Measurements from ENCODE around the gene PASK.

The PASK gene

DNA sequence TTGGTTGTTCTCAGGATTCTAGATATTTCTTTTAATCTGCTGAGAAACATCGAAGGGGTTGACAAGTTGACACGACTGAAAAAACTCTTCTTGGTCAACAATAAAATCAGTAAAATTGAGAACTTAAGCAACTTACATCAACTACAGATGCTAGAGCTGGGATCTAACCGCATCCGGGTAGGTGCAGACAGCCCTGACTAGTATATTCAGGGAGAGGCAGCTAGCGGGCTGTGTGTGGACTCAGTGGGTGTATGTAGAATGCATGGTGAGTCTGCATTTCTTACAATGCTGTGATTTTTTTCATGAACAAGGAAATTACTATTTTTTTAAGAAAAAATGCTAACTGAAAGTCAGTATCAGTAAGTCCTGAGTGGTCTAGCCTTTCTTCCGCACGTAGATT lies 11.0 kb upstream of the PASK start:
- Histone ChIP-seq H4K91ac (ENCODE audit: low read depth, low read length, poor library complexity) (no peak overlapping the region), H2BK120ac (ENCODE audit: low read depth, low read length) (no peak overlapping the region), H2BK15ac (ENCODE audit: low read length) (no peak overlapping the region), H3K27ac (replicated peaks; ENCODE audit: low read length) (no peak overlapping the region), H2BK12ac (ENCODE audit: low read length) (no peak overlapping the region), H3K4me2 (ENCODE audit: insufficient read depth, low read length, poor library complexity, severe bottlenecking) (no peak overlapping the region), H3K4me1 (ENCODE audit: control insufficient read depth in 2 of 2, insufficient read depth in 1 of 2, low read depth in 1 of 2, low read length in 2 of 2) (no peaks in the 10 kb centered on the region), H2BK5ac (ENCODE audit: low read length) (no peak overlapping the region), H3K23ac (ENCODE audit: low read depth, low read length, poor library complexity) (no peak overlapping the region), H3K9ac (ENCODE audit: low read depth, low read length, poor library complexity) (no peak overlapping the region), H3K79me1 (ENCODE audit: low read depth, low read length) (no peaks in the 10 kb centered on the region), H3K4ac (ENCODE audit: low read length) (no peak overlapping the region), H4K8ac (ENCODE audit: low read depth, low read length) (no peak overlapping the region), H3K27me3 (ENCODE audit: control insufficient read depth in 3 of 3, insufficient read depth in 3 of 3, low read depth in 1 of 3, low read length in 3 of 3) (no peaks in the 10 kb centered on the region), H3K18ac (ENCODE audit: low read length) (no peak overlapping the region), H2AK5ac (ENCODE audit: low read depth, low read length) (no peak overlapping the region), H3K9me3 (replicated peaks in 1 of 2; ENCODE audit: control insufficient read depth in 2 of 2, insufficient read depth in 1 of 2, low read depth in 1 of 2, low read length in 2 of 2) (no peaks in the 10 kb centered on the region), H3K4me3 (ENCODE audit: low read length in 2 of 2) (no peak overlapping the region), H3K14ac (ENCODE audit: low read length) (no peak overlapping the region), H3K36me3 (replicated peaks in 1 of 2; ENCODE audit: control insufficient read depth in 2 of 2, insufficient read depth in 2 of 2, low read length in 2 of 2) (peaks cover 38 to 83% of the 10 kb centered on the region in 2 donors), H2AFZ (ENCODE audit: low read length) (no peak overlapping the region)
- WGBS, 2 donors (ENCODE audit: extremely low coverage in 2 of 2, insufficient read length in 2 of 2, insufficient replicate concordance in 1 of 2): no CpG with 5 or more reads among the region's 7 CpGs
- no peak for DNase-seq (ENCODE audit: low spot score)

DNA sequence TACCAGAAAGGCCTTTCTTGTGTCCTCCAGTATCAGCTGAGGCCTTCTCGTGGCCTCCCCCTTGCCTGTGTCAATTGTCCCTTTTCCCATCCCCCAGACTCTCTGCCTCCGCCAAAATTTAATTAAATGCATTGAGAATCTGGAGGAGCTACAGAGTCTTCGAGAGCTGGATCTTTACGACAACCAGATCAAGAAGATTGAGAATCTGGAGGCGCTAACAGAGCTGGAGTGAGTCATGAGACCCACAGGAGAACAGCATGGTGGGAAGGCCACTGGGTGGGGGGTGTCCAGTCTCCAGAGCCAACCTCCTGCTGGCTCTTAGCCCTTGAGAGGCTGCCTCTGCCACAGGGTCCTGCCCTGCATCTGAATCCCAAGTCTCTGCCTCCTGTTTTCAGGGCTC lies 9.8 kb upstream of the PASK start:
- no peaks in the 10 kb centered on the region for H3K27me3 ChIP-seq (ENCODE audit: control insufficient read depth in 3 of 3, insufficient read depth in 3 of 3, low read depth in 1 of 3, low read length in 3 of 3)
- H3K4me2 ChIP-seq (ENCODE audit: insufficient read depth, low read length, poor library complexity, severe bottlenecking): no peak overlapping the region
- no peak overlapping the region for H3K4me3 ChIP-seq (ENCODE audit: low read length in 2 of 2)
- no peaks in the 10 kb centered on the region for H3K79me1 ChIP-seq (ENCODE audit: low read depth, low read length)
- WGBS, 2 donors (ENCODE audit: extremely low coverage in 2 of 2, insufficient read length in 2 of 2, insufficient replicate concordance in 1 of 2): no CpG with 5 or more reads among the region's 5 CpGs
- no peak overlapping the region for H4K8ac ChIP-seq (ENCODE audit: low read depth, low read length)
- H2AK5ac ChIP-seq (ENCODE audit: low read depth, low read length): no peak overlapping the region
- no peak overlapping the region for H3K23ac ChIP-seq (ENCODE audit: low read depth, low read length, poor library complexity)
- H2BK120ac ChIP-seq (ENCODE audit: low read depth, low read length): no peak overlapping the region
- no peak overlapping the region for H3K18ac ChIP-seq (ENCODE audit: low read length)
- no peak overlapping the region for H2AFZ ChIP-seq (ENCODE audit: low read length)
- no peak overlapping the region for H3K14ac ChIP-seq (ENCODE audit: low read length)
- no peak overlapping the region for H3K27ac ChIP-seq (replicated peaks; ENCODE audit: low read length)
- H3K4me1 ChIP-seq (ENCODE audit: control insufficient read depth in 2 of 2, insufficient read depth in 1 of 2, low read depth in 1 of 2, low read length in 2 of 2): no peaks in the 10 kb centered on the region
- no peak for DNase-seq (ENCODE audit: low spot score)
- H3K9me3 ChIP-seq (replicated peaks in 1 of 2; ENCODE audit: control insufficient read depth in 2 of 2, insufficient read depth in 1 of 2, low read depth in 1 of 2, low read length in 2 of 2): no peaks in the 10 kb centered on the region
- H2BK15ac ChIP-seq (ENCODE audit: low read length): no peak overlapping the region
- H4K91ac ChIP-seq (ENCODE audit: low read depth, low read length, poor library complexity): no peak overlapping the region
- H3K4ac ChIP-seq (ENCODE audit: low read length): no peak overlapping the region
- no peak overlapping the region for H2BK12ac ChIP-seq (ENCODE audit: low read length)
- no peak overlapping the region for H2BK5ac ChIP-seq (ENCODE audit: low read length)
- H3K9ac ChIP-seq (ENCODE audit: low read depth, low read length, poor library complexity): no peak overlapping the region
- H3K36me3 ChIP-seq (replicated peaks in 1 of 2; ENCODE audit: control insufficient read depth in 2 of 2, insufficient read depth in 2 of 2, low read length in 2 of 2): peaks cover 35 to 83% of the 10 kb centered on the region in 2 donors

DNA sequence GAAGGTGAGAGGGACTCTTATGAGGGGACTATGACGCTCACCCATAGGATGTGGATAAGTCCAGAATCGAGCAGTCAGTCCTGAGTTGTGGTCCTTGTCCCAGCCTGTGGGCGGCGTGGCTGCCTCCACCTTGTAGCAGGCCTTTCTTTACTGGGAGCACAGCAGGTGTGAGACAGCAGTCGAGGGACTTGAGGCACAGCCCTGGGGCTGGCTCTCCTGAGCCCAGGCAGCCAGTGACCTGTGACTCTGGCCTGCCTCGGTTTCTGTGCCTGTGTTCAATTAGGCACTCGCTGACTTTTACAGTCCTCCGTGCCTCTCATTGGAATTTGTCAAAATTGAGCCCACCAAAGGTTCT lies 9.3 kb upstream of the PASK start:
- Histone ChIP-seq H4K8ac (ENCODE audit: low read depth, low read length) (no peak overlapping the region), H3K27ac (replicated peaks; ENCODE audit: low read length) (no peak overlapping the region), H2AFZ (ENCODE audit: low read length) (no peak overlapping the region), H2BK5ac (ENCODE audit: low read length) (no peak overlapping the region), H2AK5ac (ENCODE audit: low read depth, low read length) (no peak overlapping the region), H3K27me3 (ENCODE audit: control insufficient read depth in 3 of 3, insufficient read depth in 3 of 3, low read depth in 1 of 3, low read length in 3 of 3) (no peaks in the 10 kb centered on the region), H3K4me3 (ENCODE audit: low read length in 2 of 2) (peak overlapping the region in 1 of 2 donors; percentile 43), H2BK12ac (ENCODE audit: low read length) (no peak overlapping the region), H2BK120ac (ENCODE audit: low read depth, low read length) (no peak overlapping the region), H3K4me2 (ENCODE audit: insufficient read depth, low read length, poor library complexity, severe bottlenecking) (no peak overlapping the region), H2BK15ac (ENCODE audit: low read length) (no peak overlapping the region), H3K14ac (ENCODE audit: low read length) (no peak overlapping the region), H3K9ac (ENCODE audit: low read depth, low read length, poor library complexity) (no peak overlapping the region), H3K36me3 (replicated peaks in 1 of 2; ENCODE audit: control insufficient read depth in 2 of 2, insufficient read depth in 2 of 2, low read length in 2 of 2) (peaks cover 31 to 80% of the 10 kb centered on the region in 2 donors), H3K79me1 (ENCODE audit: low read depth, low read length) (no peaks in the 10 kb centered on the region), H3K4me1 (ENCODE audit: control insufficient read depth in 2 of 2, insufficient read depth in 1 of 2, low read depth in 1 of 2, low read length in 2 of 2) (no peaks in the 10 kb centered on the region), H3K18ac (ENCODE audit: low read length) (no peak overlapping the region), H3K9me3 (replicated peaks in 1 of 2; ENCODE audit: control insufficient read depth in 2 of 2, insufficient read depth in 1 of 2, low read depth in 1 of 2, low read length in 2 of 2) (no peaks in the 10 kb centered on the region), H4K91ac (ENCODE audit: low read depth, low read length, poor library complexity) (no peak overlapping the region), H3K23ac (ENCODE audit: low read depth, low read length, poor library complexity) (no peak overlapping the region), H3K4ac (ENCODE audit: low read length) (no peak overlapping the region)
- no CpG with 5 or more reads among the region's 8 CpGs for WGBS, 2 donors (ENCODE audit: extremely low coverage in 2 of 2, insufficient read length in 2 of 2, insufficient replicate concordance in 1 of 2)
- DNase-seq (ENCODE audit: low spot score): no peak

GRCh38 chr2:241157841-241158545 lies 8.7 kb upstream of the PASK start:
- WGBS, 2 donors (ENCODE audit: extremely low coverage in 2 of 2, insufficient read length in 2 of 2, insufficient replicate concordance in 1 of 2): no CpG with 5 or more reads among the region's 9 CpGs
- DNase-seq (ENCODE audit: low spot score): no peak
- no peaks in the 10 kb centered on the region for H3K9me3 ChIP-seq (replicated peaks in 1 of 2; ENCODE audit: control insufficient read depth in 2 of 2, insufficient read depth in 1 of 2, low read depth in 1 of 2, low read length in 2 of 2)
- H3K9ac ChIP-seq (ENCODE audit: low read depth, low read length, poor library complexity): no peak overlapping the region
- H2AK5ac ChIP-seq (ENCODE audit: low read depth, low read length): no peak overlapping the region
- no peak overlapping the region for H2BK120ac ChIP-seq (ENCODE audit: low read depth, low read length)
- H4K91ac ChIP-seq (ENCODE audit: low read depth, low read length, poor library complexity): no peak overlapping the region
- no peak overlapping the region for H2BK12ac ChIP-seq (ENCODE audit: low read length)
- no peak overlapping the region for H3K14ac ChIP-seq (ENCODE audit: low read length)
- H3K27ac ChIP-seq (replicated peaks; ENCODE audit: low read length): no peak overlapping the region
- no peak overlapping the region for H2BK15ac ChIP-seq (ENCODE audit: low read length)
- H2BK5ac ChIP-seq (ENCODE audit: low read length): no peak overlapping the region
- H3K4me2 ChIP-seq (ENCODE audit: insufficient read depth, low read length, poor library complexity, severe bottlenecking): no peak overlapping the region
- H3K18ac ChIP-seq (ENCODE audit: low read length): no peak overlapping the region
- H3K27me3 ChIP-seq (ENCODE audit: control insufficient read depth in 3 of 3, insufficient read depth in 3 of 3, low read depth in 1 of 3, low read length in 3 of 3): no peaks in the 10 kb centered on the region
- no peak overlapping the region for H3K23ac ChIP-seq (ENCODE audit: low read depth, low read length, poor library complexity)
- H3K4ac ChIP-seq (ENCODE audit: low read length): no peak overlapping the region
- H3K4me1 ChIP-seq (ENCODE audit: control insufficient read depth in 2 of 2, insufficient read depth in 1 of 2, low read depth in 1 of 2, low read length in 2 of 2): no peaks in the 10 kb centered on the region
- no peaks in the 10 kb centered on the region for H3K79me1 ChIP-seq (ENCODE audit: low read depth, low read length)
- no peak overlapping the region for H3K4me3 ChIP-seq (ENCODE audit: low read length in 2 of 2)
- H2AFZ ChIP-seq (ENCODE audit: low read length): no peak overlapping the region
- H4K8ac ChIP-seq (ENCODE audit: low read depth, low read length): no peak overlapping the region
- peaks cover 29 to 80% of the 10 kb centered on the region in 2 donors for H3K36me3 ChIP-seq (replicated peaks in 1 of 2; ENCODE audit: control insufficient read depth in 2 of 2, insufficient read depth in 2 of 2, low read length in 2 of 2)
